Adipocyte (in vitro differentiated cells): ENCODE measurements around the gene CPNE5.
A peak's percentile ranks its signal among the peaks of the same experiment; 100 is the strongest.

Experiments
- DNase-seq: peaks from one replicate; pipeline ENCODE4 v3.0.0-alpha.2; 2015; ENCODE audit warnings: low read depth
- H3K27me3 ChIP-seq: replicated peaks from 2 replicates; pipeline ENCODE4 v1.7.0; 2013; ENCODE audit warnings: mild to moderate bottlenecking, low read length, moderate library complexity; ENCODE audit not compliant: control insufficient read depth, insufficient read depth
- H3K36me3 ChIP-seq: 2 replicates; pipeline ENCODE4 v1.7.0; 2013; ENCODE audit warnings: low read length, mild to moderate bottlenecking, moderate library complexity; ENCODE audit not compliant: control insufficient read depth, insufficient read depth, severe bottlenecking
- H3K4me1 ChIP-seq: 2 replicates; pipeline ENCODE4 v1.7.0; 2013; ENCODE audit warnings: mild to moderate bottlenecking, low read length, moderate library complexity; ENCODE audit not compliant: control insufficient read depth, insufficient read depth
- H3K4me3 ChIP-seq: 2 replicates; pipeline ENCODE4 v1.7.0; 2013; ENCODE audit warnings: mild to moderate bottlenecking, low read length, moderate library complexity
- H3K9ac ChIP-seq: 2 replicates; pipeline ENCODE4 v1.7.0; 2013; ENCODE audit warnings: mild to moderate bottlenecking, low read length, moderate library complexity
- H3K9me3 ChIP-seq: 2 replicates; pipeline ENCODE4 v1.7.0; 2013; ENCODE audit warnings: mild to moderate bottlenecking, low read length, moderate library complexity; ENCODE audit not compliant: control insufficient read depth

Gene CPNE5

GRCh38 chr6:36745283-36745682 is 94.0 kb downstream of the CPNE5 start:
- Histone ChIP-seq H3K36me3 (no peaks in the 10 kb centered on the region), H3K4me1 (no peaks in the 10 kb centered on the region), H3K4me3 (no peak overlapping the region), H3K27me3 (peaks cover 14% of the 10 kb centered on the region), H3K9ac (no peak overlapping the region), H3K9me3 (peaks cover 18% of the 10 kb centered on the region)
- no peak for DNase-seq

- peaks cover 14% of the 10 kb centered on the region for H3K27me3 ChIP-seq
- DNase-seq = no peak
- H3K4me3 ChIP-seq = no peak overlapping the region
- no peaks in the 10 kb centered on the region for H3K36me3 ChIP-seq
- no peaks in the 10 kb centered on the region for H3K4me1 ChIP-seq
- H3K9ac ChIP-seq = no peak overlapping the region
- peaks cover 9% of the 10 kb centered on the region for H3K9me3 ChIP-seq
These were observed 95.0 kb downstream of the CPNE5 start for GRCh38 chr6:36744304-36744673.

- peaks cover 14% of the 10 kb centered on the region for H3K27me3 ChIP-seq
- no peak overlapping the region for H3K9ac ChIP-seq
- H3K9me3 ChIP-seq = peaks cover 5% of the 10 kb centered on the region
- H3K36me3 ChIP-seq = no peaks in the 10 kb centered on the region
- H3K4me3 ChIP-seq = no peak overlapping the region
- no peaks in the 10 kb centered on the region for H3K4me1 ChIP-seq
- DNase-seq = no peak
These were observed 95.5 kb downstream of the CPNE5 start for GRCh38 chr6:36743538-36744303.

GRCh38 chr6:36743032-36743431 is 96.2 kb downstream of the CPNE5 start:
- Histone ChIP-seq H3K27me3 (peaks cover 14% of the 10 kb centered on the region), H3K9me3 (no peaks in the 10 kb centered on the region), H3K4me3 (no peak overlapping the region), H3K36me3 (no peaks in the 10 kb centered on the region), H3K9ac (no peak overlapping the region), H3K4me1 (no peaks in the 10 kb centered on the region)
- no peak for DNase-seq

GRCh38 chr6:36742146-36742545 is 97.1 kb downstream of the CPNE5 start:
- Histone ChIP-seq H3K27me3 (peaks cover 14% of the 10 kb centered on the region), H3K36me3 (no peaks in the 10 kb centered on the region), H3K4me3 (no peak overlapping the region), H3K4me1 (no peaks in the 10 kb centered on the region), H3K9ac (no peak overlapping the region), H3K9me3 (no peaks in the 10 kb centered on the region)
- DNase-seq = no peak

- H3K9me3 ChIP-seq = no peaks in the 10 kb centered on the region
- peaks cover 1% of the 10 kb centered on the region for H3K27me3 ChIP-seq
- H3K4me1 ChIP-seq = peaks cover 4% of the 10 kb centered on the region
- no peak overlapping the region for H3K4me3 ChIP-seq
- no peak for DNase-seq
- H3K9ac ChIP-seq = no peak overlapping the region
- H3K36me3 ChIP-seq = no peaks in the 10 kb centered on the region
These were observed 98.4 kb downstream of the CPNE5 start for GRCh38 chr6:36740818-36741179.

- peaks cover 10% of the 10 kb centered on the region for H3K4me1 ChIP-seq
- no peak overlapping the region for H3K4me3 ChIP-seq
- DNase-seq = no peak
- H3K36me3 ChIP-seq = no peaks in the 10 kb centered on the region
- H3K9ac ChIP-seq = no peak overlapping the region
- no peaks in the 10 kb centered on the region for H3K9me3 ChIP-seq
- H3K27me3 ChIP-seq = no peaks in the 10 kb centered on the region
These were observed 99.1 kb downstream of the CPNE5 start for GRCh38 chr6:36739947-36740817.

GRCh38 chr6:36738108-36738507 is 101.1 kb downstream of the CPNE5 start:
- Histone ChIP-seq H3K9ac (no peak overlapping the region), H3K4me3 (no peak overlapping the region), H3K4me1 (peaks cover 16% of the 10 kb centered on the region), H3K36me3 (no peaks in the 10 kb centered on the region), H3K27me3 (no peaks in the 10 kb centered on the region), H3K9me3 (no peaks in the 10 kb centered on the region)
- DNase-seq = no peak

- H3K27me3 ChIP-seq = no peaks in the 10 kb centered on the region
- H3K4me3 ChIP-seq = no peak overlapping the region
- no peak overlapping the region for H3K9ac ChIP-seq
- no peaks in the 10 kb centered on the region for H3K9me3 ChIP-seq
- no peaks in the 10 kb centered on the region for H3K36me3 ChIP-seq
- no peak for DNase-seq
- peaks cover 16% of the 10 kb centered on the region for H3K4me1 ChIP-seq
These were observed 102.0 kb downstream of the CPNE5 start for GRCh38 chr6:36737043-36737785.

- peak overlapping the region; percentile 75 for H3K4me3 ChIP-seq
- H3K9ac ChIP-seq = peak overlapping the region; percentile 79
- peaks cover 16% of the 10 kb centered on the region for H3K4me1 ChIP-seq
- no peaks in the 10 kb centered on the region for H3K27me3 ChIP-seq
- H3K9me3 ChIP-seq = no peaks in the 10 kb centered on the region
- H3K36me3 ChIP-seq = no peaks in the 10 kb centered on the region
- DNase-seq = peak; percentile 67
These were observed 103.9 kb downstream of the CPNE5 start for GRCh38 chr6:36735110-36736071.
